ENCODE measurements around the gene TREML4.

DNA sequence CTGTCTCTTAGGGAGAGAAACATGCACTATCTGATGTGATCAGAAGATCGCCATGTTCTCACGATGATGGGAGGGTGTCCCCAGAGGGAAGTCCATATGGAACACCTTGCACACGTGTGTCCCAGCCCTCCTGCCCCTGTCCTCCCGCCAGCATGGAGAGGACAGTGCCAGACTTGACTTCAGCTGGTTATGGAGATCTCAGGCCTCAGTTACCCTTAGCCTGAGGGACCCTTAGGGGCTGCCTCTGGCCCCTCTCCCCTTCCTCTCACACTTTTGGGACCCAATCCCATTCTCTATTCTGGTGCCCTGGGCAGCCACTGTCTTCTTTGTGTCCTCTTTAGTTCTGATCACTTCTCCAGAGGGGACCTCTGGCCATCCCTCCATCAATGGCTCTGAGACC, 1.6 kb downstream of the TREML4 start:
- no peak for TF ChIP-seq POLR2AphosphoS5 (IDR thresholded peaks at IDR 0.05; ENCODE audit: low read depth, low read length)
- TF ChIP-seq, protein P1, sequence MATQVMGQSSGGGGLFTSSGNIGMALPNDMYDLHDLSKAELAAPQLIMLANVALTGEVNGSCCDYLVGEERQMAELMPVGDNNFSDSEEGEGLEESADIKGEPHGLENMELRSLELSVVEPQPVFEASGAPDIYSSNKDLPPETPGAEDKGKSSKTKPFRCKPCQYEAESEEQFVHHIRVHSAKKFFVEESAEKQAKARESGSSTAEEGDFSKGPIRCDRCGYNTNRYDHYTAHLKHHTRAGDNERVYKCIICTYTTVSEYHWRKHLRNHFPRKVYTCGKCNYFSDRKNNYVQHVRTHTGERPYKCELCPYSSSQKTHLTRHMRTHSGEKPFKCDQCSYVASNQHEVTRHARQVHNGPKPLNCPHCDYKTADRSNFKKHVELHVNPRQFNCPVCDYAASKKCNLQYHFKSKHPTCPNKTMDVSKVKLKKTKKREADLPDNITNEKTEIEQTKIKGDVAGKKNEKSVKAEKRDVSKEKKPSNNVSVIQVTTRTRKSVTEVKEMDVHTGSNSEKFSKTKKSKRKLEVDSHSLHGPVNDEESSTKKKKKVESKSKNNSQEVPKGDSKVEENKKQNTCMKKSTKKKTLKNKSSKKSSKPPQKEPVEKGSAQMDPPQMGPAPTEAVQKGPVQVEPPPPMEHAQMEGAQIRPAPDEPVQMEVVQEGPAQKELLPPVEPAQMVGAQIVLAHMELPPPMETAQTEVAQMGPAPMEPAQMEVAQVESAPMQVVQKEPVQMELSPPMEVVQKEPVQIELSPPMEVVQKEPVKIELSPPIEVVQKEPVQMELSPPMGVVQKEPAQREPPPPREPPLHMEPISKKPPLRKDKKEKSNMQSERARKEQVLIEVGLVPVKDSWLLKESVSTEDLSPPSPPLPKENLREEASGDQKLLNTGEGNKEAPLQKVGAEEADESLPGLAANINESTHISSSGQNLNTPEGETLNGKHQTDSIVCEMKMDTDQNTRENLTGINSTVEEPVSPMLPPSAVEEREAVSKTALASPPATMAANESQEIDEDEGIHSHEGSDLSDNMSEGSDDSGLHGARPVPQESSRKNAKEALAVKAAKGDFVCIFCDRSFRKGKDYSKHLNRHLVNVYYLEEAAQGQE (IDR thresholded peaks at IDR 0.05; ENCODE audit: insufficient read depth in 1 of 2, low read depth in 2 of 2, low read length in 2 of 2) = no peak
